Measurements from ENCODE around the gene CD2AP. TPM values are rescaled to one million over a fixed set of nuclear protein-coding genes. Genes with fewer than 3 reads are reported as not detected.

Gene CD2AP
- total and polyA plus RNA-seq, 9 donors, result 6.9 to 40.7 (median 15.5) TPM

GRCh38 chr6:47599512-47599911, 121.9 kb downstream of the CD2AP start:
- TF ChIP-seq CTCF (IDR thresholded peaks at IDR 0.05), result no peak
- TF ChIP-seq EP300 (IDR thresholded peaks at IDR 0.05), result no peak
- no peak for TF ChIP-seq POLR2A (IDR thresholded peaks at IDR 0.05)
- no peaks in the 10 kb centered on the region for H3K36me3 ChIP-seq
- DNase-seq, result no peak
- H3K4me3 ChIP-seq, result no peak overlapping the region
- no peaks in the 10 kb centered on the region for H3K27me3 ChIP-seq
- H3K27ac ChIP-seq, result no peak overlapping the region
- no peaks in the 10 kb centered on the region for H3K9me3 ChIP-seq
- H3K4me1 ChIP-seq (ENCODE audit: insufficient read depth), result no peaks in the 10 kb centered on the region
- intact Hi-C loops (cut with DNase I), result no loop called here
- 74 to 81% (median 76%) methylated on average over 1 of the region's 1 CpG for WGBS, 3 donors

GRCh38 chr6:47603227-47603626, 125.6 kb downstream of the CD2AP start:
- Histone ChIP-seq H3K4me3 (no peak overlapping the region), H3K27me3 (no peaks in the 10 kb centered on the region), H3K4me1 (ENCODE audit: insufficient read depth) (no peaks in the 10 kb centered on the region), H3K9me3 (no peaks in the 10 kb centered on the region), H3K36me3 (no peaks in the 10 kb centered on the region), H3K27ac (no peak overlapping the region)
- DNase-seq, result no peak
- no peak for TF ChIP-seq CTCF (IDR thresholded peaks at IDR 0.05)
- TF ChIP-seq POLR2A (IDR thresholded peaks at IDR 0.05), result no peak
- no peak for TF ChIP-seq EP300 (IDR thresholded peaks at IDR 0.05)
- WGBS, 3 donors, result 35 to 71% (median 52%) methylated on average over 1 of the region's 1 CpG
- intact Hi-C loops (cut with DNase I), result no loop called here

GRCh38 chr6:47603995-47604394, 126.4 kb downstream of the CD2AP start:
- intact Hi-C loops (cut with DNase I), result no loop called here
- 27 to 46% (median 27%) methylated on average over 4 of the region's 4 CpGs for WGBS, 3 donors

GRCh38 chr6:47621838-47622449, 144.4 kb downstream of the CD2AP start:
- H3K27me3 ChIP-seq, result no peaks in the 10 kb centered on the region
- peaks cover 0 to 4% of the 10 kb centered on the region in 2 donors for H3K9me3 ChIP-seq
- no peak for DNase-seq
- intact Hi-C loops (cut with DNase I), result no loop called here
- no peak overlapping the region for H3K4me3 ChIP-seq
- 89 to 99% (median 93%) methylated on average over 12 of the region's 12 CpGs for WGBS, 3 donors
- no peaks in the 10 kb centered on the region for H3K36me3 ChIP-seq
- no peak overlapping the region for H3K27ac ChIP-seq
- no peaks in the 10 kb centered on the region for H3K4me1 ChIP-seq (ENCODE audit: insufficient read depth)
- TF ChIP-seq POLR2A (IDR thresholded peaks at IDR 0.05), result no peak
- TF ChIP-seq CTCF (IDR thresholded peaks at IDR 0.05), result no peak
- TF ChIP-seq EP300 (IDR thresholded peaks at IDR 0.05), result no peak

More at GRCh38 chr6:47603995-47604394, 126.4 kb downstream of the CD2AP start:
- Histone ChIP-seq H3K9me3 (no peaks in the 10 kb centered on the region), H3K27me3 (no peaks in the 10 kb centered on the region), H3K4me1 (ENCODE audit: insufficient read depth) (no peaks in the 10 kb centered on the region), H3K27ac (no peak overlapping the region), H3K4me3 (no peak overlapping the region), H3K36me3 (no peaks in the 10 kb centered on the region)
- TF ChIP-seq CTCF (IDR thresholded peaks at IDR 0.05), result no peak
- TF ChIP-seq EP300 (IDR thresholded peaks at IDR 0.05), result no peak
- TF ChIP-seq POLR2A (IDR thresholded peaks at IDR 0.05), result no peak
- no peak for DNase-seq
